Fibroblast of skin of right biceps (primary cell): ENCODE data around the gene RADX.
"Not testable (repeated sequence)": the region's sequence is repeated elsewhere in the genome, so short reads cannot be mapped to it uniquely, and the experiment has no call there.

Experiments used
- DNase-seq: peaks from one replicate; pipeline ENCODE4 v3.0.0-alpha.2; 2013

The RADX gene

GRCh38 chrX:106611679-106612392 lies at the start of gene RADX:
Gene RADX (plus strand): TSS chrX:106611978. CDS start chrX:106612081, 103 bp downstream.
- DNase-seq: peak; percentile 74

GRCh38 chrX:106564986-106565385 lies 46.8 kb upstream of the RADX start:
- no peak for DNase-seq

- no peak for DNase-seq
Observed at GRCh38 chrX:106566362-106566761, 45.4 kb upstream of the RADX start.

GRCh38 chrX:106581856-106582255 lies 29.9 kb upstream of the RADX start:
- no peak for DNase-seq

- DNase-seq: no peak
Observed at GRCh38 chrX:106585478-106585877, 26.3 kb upstream of the RADX start.

- DNase-seq: no peak
Observed at GRCh38 chrX:106588801-106589200, 23.0 kb upstream of the RADX start.

GRCh38 chrX:106599411-106599810 lies 12.4 kb upstream of the RADX start:
- DNase-seq: no peak

- DNase-seq: peak; percentile 21
Observed at GRCh38 chrX:106606571-106606970, 5.2 kb upstream of the RADX start.

GRCh38 chrX:106608016-106608415 lies 3.8 kb upstream of the RADX start:
- DNase-seq: no peak

- DNase-seq: no peak
Observed at GRCh38 chrX:106611317-106611678, 480 bp upstream of the RADX start.

GRCh38 chrX:106612393-106612763 lies 600 bp downstream of the RADX start:
- DNase-seq: peak; percentile 3

- DNase-seq: no peak
Observed at GRCh38 chrX:106613277-106613676, 1.5 kb downstream of the RADX start.

GRCh38 chrX:106615041-106615440 lies 3.3 kb downstream of the RADX start:
- DNase-seq: no peak

- DNase-seq: no peak
Observed at GRCh38 chrX:106619797-106620196, 8.0 kb downstream of the RADX start.

- no peak for DNase-seq
Observed at GRCh38 chrX:106621836-106622235, 10.1 kb downstream of the RADX start.

GRCh38 chrX:106626789-106627188 lies 15.0 kb downstream of the RADX start:
- DNase-seq: no peak

- no peak for DNase-seq
Observed at GRCh38 chrX:106631615-106632014, 19.8 kb downstream of the RADX start.

GRCh38 chrX:106649523-106650428 lies 38.0 kb downstream of the RADX start:
- DNase-seq: no peak

- DNase-seq: not testable (repeated sequence)
Observed at GRCh38 chrX:106653625-106654024, 41.8 kb downstream of the RADX start.

- DNase-seq: peak; percentile 36
Observed at GRCh38 chrX:106670631-106671030, 58.9 kb downstream of the RADX start.

GRCh38 chrX:106672527-106672926 lies 60.7 kb downstream of the RADX start:
- no peak for DNase-seq

- DNase-seq: no peak
Observed at GRCh38 chrX:106680716-106681115, 68.9 kb downstream of the RADX start.

- DNase-seq: no peak
Observed at GRCh38 chrX:106684207-106684606, 72.4 kb downstream of the RADX start.

- no peak for DNase-seq
Observed at GRCh38 chrX:106692425-106693065, 80.8 kb downstream of the RADX start.
